Stimulated activated CD4-positive, alpha-beta T cell treated with anti-CD3 and anti-CD28 coated beads, Interleukin-15, amount 100 ng/mL, for 24 hours (primary cell): ENCODE results near the gene CHST8.

Experiments used
- DNase-seq: peaks from one replicate; pipeline ENCODE4 v3.0.0-alpha.2; 2020

CHST8 gene

DNA sequence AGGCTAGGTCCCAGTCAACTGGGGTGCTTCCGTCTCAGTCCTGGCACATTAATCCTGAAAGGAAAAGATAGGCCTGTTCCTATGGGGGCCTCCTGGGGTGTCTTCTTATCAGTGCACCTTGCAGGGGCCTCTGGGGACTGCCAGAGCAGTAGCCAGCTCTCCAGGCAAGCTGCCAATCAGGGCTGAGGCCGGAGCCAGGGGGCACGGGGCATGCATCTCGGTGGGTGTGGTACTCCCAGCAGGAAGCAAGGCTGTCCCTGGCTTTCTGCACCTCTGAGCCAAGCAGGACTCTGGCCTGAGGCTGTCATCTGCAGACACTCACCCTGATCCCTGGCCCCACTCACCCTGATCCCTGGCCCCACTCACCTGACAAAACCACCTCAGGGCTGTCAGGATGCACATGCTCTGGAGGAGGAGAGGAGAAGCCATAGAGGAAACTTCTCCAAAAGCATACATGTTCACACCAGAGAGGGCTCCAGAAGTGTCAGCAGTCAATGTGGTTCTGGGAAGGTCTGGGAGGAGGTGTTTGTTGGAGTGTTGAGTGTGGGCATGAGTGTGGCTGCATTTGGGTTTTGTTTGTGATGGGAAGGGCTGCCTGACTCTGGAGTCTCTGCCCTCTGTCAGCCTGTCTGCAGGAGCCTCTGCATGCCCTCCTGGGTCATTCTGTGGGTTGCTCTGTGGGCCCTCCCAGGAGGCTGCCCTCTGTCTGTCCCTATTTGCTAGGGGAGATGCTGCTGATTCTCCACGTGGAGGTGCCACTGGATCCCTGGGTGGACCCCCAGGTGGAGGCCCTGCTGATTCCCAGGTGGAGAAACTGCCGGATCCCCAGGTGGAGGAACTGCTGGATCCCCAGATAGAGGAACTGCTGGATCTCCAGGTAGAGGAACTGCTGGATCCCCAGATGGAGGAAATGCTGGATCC, 152.2 kb downstream of the CHST8 start:
- DNase-seq: no peak

DNA sequence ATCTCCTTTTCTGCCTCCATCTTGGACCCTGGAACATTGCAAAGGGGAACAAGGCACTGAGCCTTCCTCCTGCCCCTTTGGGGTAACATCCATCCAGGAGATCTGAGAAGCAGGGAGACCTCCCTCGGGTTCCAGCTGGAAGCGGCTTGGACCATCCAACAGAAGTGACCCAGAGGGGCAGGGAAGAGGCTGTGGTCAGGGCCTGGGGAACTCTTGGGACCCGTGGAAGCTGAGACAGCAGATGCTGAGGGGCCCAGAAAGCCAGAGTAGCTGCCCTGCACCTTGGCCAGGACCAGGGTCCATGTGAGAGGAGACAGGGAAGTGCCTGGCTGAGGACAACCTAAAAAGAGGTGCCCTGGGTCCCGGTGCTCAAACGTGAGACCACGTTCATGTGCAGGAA, 153.0 kb downstream of the CHST8 start:
- no peak for DNase-seq

GRCh38 chr19:33775731-33776487, 154.2 kb downstream of the CHST8 start:
- no peak for DNase-seq

DNA sequence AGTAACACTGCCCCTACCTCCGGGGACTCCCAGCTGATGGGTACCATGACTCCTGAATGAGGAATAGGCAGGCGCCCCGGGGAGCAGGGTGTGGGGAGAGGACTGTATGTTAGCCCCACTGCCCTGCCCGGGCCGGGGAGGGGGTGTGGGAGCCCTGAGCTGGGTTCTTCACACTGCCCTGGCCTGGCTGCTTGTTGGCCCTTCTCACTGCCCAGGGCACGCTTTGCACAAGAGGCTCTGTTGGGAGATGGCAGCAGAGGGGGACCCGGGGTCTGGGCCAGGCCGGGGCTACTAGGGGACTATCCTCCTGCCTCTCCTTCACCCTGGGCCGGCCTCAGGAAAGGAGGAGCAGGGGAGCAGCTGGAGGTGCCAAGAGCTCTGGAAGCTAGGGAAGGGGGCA, 155.6 kb downstream of the CHST8 start:
- DNase-seq: no peak

DNA sequence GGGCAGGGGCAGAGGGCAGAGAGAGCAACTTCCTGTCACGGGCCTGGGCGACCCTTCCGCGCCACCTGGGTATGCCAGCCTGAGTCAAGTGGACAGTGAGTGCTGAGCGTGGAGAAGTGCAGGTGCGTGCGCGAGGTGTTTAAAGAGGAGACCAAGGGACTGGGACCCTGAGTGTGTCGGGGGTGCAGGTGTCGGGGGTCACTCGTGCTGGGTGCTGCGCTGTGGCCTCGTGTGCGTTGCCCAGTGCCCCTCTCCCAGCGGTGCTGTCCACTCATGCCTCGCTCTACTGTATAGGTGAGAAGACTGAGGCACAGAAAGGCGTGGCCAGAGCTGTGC, 156.0 kb downstream of the CHST8 start:
- no peak for DNase-seq

DNA sequence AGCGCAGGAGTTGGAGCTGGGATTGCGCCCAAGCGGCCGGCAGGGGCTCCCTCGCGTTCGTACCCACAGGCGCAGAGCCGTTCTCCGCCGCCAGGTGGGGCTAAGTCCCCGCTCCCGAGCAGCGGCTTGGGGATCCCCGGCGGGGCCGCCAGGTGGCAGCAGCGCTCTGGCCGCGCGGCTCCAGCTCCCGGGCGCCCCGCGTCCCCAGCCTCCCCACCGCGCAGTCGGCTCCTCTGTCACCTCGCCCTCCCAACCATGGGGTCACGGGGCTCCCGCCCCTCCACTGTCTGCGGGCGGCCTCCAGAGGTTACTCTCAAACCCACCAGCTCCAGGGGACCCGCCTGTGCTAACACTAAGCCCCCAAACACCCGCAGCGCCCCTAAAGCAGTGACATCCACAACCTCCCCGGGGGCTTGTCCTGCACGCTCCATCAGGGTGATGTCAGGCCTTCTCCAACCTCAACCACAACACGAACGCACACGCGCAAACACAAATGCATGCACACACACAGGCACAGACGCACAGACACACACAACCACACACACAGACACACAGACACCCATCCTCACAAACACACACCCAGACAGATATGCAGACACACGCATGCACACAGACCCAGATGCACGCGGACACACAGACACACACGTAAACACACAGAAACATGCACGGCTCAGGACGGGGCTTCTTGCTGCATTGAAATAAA, 156.5 kb downstream of the CHST8 start:
- DNase-seq: peak; percentile 88

DNA sequence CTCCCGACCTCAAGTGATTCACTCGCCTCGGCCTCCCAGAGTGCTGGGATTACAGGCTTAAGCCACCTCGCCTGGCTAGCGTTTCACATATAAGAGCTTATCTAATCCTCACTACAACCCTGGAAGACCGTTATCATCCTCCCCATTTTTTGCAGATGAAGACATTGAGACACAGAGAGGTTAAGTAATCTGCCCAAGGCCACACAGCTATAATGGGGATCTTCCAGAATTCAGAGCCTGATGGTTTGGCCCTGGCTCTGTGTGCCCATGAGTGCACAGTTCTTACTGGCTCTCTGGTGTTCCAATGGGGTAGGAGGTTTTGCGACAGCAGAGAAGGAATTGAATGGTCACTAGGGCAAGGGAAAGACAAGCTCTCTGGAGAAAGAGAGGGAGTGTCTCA, 158.1 kb downstream of the CHST8 start:
- no peak for DNase-seq

DNA sequence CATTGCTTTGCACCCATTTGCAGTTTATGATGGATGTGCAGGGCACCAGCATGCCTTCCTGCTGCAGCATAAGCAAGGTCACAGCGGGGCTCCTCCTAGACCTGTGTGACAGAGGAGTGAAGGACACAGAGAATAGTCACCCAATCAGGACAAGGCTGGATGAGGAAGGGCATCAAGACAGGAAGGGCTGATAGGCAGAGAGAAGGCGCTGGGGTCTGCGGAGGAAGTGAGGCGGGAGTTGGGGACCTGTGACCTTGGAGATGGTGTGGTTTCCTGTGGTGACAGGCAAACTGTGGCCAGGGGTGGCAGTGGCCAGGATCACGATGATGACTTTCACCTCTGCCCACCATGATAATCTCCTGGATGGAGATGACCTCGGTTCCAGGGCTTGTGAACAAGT, 158.5 kb downstream of the CHST8 start:
- no peak for DNase-seq

DNA sequence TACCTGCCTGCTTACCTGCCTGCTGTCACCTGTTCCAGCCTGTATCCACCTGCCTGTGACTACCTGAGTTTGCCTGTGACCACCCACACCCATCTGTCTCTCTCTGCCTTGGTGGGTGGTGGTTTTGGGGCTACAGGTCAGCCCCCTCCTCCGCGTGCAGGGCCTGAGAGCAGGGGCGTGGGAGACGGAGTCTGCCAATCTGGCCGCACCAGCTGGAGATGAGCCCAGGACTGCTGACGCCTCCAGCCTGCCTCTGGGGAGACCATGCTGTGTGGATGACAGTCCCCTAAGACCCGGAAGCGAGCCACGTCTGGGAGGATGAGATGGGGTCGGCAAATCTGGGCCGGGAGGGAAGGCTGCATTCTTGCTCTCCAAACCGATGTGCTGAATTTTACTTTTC, 159.0 kb downstream of the CHST8 start:
- DNase-seq: no peak

DNA sequence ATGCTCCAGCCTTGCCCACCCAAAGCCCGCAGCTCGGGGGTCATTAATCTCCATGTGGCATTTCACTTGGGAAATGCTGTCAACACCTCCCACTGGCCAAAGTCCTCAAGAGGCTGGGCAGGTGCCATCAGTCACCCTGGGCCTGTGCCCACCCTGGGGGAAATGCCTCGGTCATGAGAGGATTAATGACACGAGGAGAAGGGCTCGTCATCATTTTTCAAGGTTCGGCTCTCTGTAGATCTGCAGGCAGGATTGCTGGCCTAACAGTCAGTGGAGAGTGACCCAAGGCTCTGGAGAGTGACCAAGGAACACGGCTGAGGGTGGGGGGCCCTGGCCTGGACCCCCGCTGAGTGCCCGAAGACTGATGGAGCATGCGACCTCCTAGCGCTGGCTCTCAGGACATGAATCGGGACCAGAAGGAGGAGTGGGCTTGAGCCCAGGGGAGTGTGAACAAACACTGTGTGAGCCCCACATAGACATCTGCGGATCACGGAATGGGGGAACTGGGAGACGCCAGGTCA, 159.7 kb downstream of the CHST8 start:
- no peak for DNase-seq

- no peak for DNase-seq
Observed at GRCh38 chr19:33781996-33782395, 160.2 kb downstream of the CHST8 start.

GRCh38 chr19:33784432-33784831, 162.7 kb downstream of the CHST8 start:
- DNase-seq: no peak

GRCh38 chr19:33785795-33786194, 164.0 kb downstream of the CHST8 start:
- DNase-seq: no peak

- DNase-seq: no peak
Observed at GRCh38 chr19:33788676-33789075, 166.9 kb downstream of the CHST8 start.

DNA sequence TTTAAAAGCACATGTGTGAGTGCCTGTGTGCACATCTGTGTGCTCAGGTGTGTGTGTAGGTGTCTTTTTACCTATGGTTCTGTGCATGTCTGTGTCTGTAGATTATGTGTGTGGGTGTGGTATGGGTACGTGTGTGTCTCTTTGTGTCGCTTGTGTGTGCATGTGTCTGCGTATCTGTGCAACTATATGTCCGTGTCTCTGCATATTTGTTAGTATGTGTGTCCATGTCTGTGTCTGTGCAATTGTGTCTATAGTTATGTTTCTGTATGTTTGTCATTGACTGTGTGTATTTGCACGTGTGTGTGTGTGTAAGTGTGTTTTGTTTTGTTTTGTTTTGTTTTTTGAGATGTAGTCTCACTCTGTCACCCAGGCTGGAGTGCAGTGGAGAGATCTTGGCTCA, 167.6 kb downstream of the CHST8 start:
- DNase-seq: no peak

DNA sequence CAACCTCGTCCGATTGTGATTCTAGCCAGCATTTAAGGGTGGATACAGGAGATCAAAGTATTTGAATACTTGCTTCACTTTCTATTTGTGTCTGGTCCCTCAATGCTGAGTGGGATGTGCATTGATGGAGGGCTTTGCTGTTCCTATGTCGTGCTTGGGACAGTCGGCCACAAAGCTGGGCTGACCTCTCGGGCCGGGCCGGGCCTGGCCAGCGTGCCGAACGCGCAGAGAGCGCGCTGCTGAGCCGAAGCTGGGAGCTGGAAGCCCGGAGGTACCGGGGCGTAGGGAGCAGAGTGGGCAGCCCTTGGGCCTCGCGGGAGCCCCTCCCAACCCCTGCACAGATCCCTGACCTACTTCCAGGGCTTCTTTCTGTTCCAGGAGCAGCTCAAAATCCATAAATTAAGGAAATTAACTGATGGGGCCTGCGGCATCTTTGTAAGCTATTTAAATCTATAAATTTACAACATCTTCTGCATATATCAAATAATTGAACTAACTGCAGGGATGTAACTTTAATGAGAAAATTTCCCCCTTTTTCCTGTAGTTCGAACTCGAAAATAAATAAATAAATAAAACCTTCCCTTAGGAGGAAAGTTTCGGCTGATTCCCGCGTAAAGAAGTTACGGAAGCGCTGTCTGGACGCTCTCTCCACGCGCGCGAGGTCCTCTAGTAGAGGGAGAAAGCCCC, 173.1 kb downstream of the CHST8 start:
- no peak for DNase-seq

DNA sequence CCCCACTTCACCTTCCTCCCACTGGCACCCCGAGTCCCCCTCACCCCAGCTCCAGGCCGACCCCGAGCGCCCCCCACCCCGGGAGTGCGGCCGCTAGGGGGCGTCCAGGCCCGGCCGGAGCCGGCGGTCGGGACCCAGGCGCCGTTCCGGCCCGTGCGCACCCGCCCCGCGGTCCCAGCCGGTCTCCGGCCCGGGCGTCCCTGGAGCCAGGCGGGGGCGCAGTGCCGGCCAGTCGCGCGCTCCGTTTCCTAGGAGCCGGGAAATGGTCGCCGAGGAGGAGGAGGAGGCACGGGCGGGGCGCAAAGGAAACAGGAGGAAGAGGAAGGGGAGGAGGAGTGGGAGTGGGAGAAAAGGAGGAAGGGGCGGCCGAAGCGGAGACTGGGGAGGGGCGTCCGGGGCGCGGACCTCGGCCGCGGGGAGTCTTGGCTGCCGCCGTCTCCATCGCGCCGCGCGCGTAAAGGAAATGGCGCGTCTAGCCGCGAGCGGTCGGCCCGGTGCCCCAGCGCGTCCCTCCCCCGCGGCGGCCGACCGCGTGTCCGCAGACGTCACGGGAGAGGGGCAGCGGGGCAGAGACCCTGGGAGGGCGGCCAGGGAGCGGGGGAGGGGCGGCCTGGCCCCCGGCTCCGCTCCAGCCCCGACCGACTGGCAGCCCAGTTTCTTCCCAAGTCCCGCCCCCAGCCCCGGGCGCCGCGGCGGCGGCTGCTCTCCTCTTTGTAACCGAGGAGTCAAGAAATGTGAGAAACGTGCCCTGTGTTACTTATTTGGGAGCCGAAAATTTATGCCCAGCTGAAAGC, 173.8 kb downstream of the CHST8 start:
- DNase-seq: peak; percentile 73

DNA sequence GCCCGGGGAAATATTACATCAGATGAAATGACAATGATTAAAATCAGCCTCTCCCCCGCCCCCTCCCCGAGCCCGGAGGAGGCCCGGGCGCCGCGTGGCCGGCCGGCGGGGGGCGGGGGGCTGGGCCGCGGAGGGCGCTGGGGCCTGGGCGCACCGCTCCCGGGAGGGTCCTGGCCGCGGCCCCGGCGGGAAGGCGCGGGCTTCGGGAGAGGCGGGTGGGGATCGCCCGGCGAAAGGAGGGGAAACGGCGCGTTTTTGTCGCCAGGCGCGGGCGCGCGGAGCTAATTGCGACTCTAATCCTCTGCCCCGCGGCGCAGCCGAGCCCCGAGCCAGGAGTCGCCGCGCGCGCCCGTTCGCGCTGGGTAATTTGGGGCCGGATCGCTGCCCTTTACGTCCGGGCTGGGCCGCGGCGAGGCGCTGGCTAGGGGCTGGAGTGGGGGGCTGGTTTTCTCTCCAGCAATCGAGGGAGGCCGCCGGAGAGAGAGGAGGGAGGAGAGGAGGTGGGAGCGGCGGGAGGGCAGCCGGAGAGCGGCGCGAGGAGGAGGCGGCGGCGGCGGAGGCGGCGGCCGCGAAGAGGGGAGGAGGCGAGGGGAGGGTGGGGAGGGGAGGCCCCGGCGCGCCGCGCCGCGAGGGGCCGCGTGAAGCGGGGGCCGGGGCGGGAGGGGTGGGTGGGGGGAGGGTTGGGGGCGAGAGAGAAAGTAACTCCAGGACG, 174.6 kb downstream of the CHST8 start, which contains the start of gene KCTD15:
KCTD15 (plus strand) TSS at position 707 of the 712 bp plus-strand sequence. CDS start 3,585 bp downstream, outside the sequence.
- peak; percentile 61 for DNase-seq

DNA sequence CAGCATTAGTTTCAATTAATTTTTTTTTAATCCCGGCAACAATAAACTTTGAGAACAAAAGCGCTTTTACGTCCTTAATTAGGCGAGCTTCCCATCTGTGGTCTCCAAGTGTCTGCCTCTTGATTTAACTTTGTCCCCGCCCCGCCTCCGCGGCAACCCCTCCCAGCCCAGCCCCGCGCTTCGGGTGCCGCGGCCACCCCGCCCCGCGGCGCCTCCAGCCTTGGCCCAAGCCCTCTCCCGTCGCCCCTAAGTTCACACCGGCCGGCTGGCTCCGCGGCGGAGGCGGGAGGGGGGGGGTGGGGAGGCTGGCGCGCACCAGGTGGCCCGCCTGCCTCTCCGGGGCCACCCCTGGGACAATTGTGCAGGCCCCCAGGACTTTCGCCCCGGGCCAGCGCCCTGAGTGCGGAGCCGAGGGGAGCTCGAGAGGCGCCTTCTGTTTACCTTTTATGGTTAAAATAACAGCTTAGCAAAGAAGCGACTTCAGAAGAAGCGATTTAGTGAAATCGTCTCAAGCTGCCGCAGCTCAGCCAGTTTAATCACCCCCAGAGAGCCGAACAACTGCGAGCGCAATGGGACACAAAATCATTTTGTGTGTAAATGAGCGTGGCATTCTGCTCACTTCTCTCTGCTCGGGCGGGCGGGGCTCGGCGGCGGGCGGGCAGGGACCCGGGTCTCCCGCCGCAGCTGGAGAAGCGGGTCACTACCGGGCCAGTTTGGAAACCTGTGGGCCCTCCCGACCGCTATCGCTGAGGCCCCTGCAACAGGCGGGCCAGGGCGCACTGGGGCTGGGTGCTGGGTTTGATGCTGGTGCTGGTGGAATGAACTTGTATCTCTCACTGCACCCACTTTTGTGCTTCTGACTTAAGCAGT, 176.3 kb downstream of the CHST8 start:
- peak; percentile 58 for DNase-seq

DNA sequence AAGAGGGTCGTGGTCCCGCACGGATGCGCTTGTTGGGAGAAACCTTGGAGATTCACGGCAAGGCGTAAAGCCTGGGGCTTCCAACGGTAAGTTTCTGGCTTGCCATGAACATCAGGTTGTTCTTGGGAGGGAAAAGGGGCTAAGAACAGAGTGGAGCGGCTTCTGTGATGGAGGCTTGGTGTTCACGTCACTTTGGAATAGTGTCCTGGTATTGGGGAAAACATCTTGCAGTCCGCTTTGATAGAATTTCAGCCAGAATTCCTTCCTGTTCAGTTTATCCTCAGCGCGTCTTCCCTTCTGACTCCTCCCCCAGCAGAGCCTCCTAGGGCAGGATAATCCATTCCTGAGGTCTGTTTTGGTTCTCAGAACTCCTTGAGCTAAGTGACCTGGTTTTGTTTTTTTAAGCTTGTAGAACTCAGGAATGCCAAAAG, 176.9 kb downstream of the CHST8 start:
- no peak for DNase-seq
